Measurements from ENCODE around the gene SNCB. TPM values are rescaled to one million over a fixed set of nuclear protein-coding genes. Genes with fewer than 3 reads are reported as not detected.

The SNCB gene
- total RNA-seq, 1 donor from 2014 or later: not detected

GRCh38 chr5:176647030-176647842, 16.9 kb upstream of the SNCB start, which contains the start of gene TSPAN17:
TSS of gene TSPAN17 (plus strand) at chr5:176647484. CDS start at chr5:176647616, 132 bp downstream.
- intact Hi-C loops (cut with micrococcal nuclease): no loop called here
- ATAC-seq (peak; percentile 98), DNase-seq (peak; percentile 100)

GRCh38 chr5:176646707-176647029, 16.3 kb upstream of the SNCB start:
- no peak for DNase-seq
- ATAC-seq: no peak
- intact Hi-C loops (cut with micrococcal nuclease): no loop called here

GRCh38 chr5:176646049-176646706, 15.8 kb upstream of the SNCB start:
- intact Hi-C loops (cut with micrococcal nuclease): no loop called here
- DNase-seq (no peak), ATAC-seq (no peak)

GRCh38 chr5:176644878-176645670, 14.7 kb upstream of the SNCB start:
- ATAC-seq (no peak), DNase-seq (no peak)
- intact Hi-C loops (cut with micrococcal nuclease): no loop called here

GRCh38 chr5:176644294-176644693, 14.0 kb upstream of the SNCB start:
- no peak for DNase-seq
- intact Hi-C loops (cut with micrococcal nuclease): no loop called here
- ATAC-seq: no peak

- DNase-seq (no peak), ATAC-seq (no peak)
- intact Hi-C loops (cut with micrococcal nuclease): no loop called here
Measured at GRCh38 chr5:176643491-176644219, 13.3 kb upstream of the SNCB start.

- intact Hi-C loops (cut with micrococcal nuclease): no loop called here
- ATAC-seq (no peak), DNase-seq (no peak)
Measured at GRCh38 chr5:176642675-176643490, 12.5 kb upstream of the SNCB start.

GRCh38 chr5:176640616-176641015, 10.3 kb upstream of the SNCB start:
- no peak for DNase-seq
- no peak for ATAC-seq
- intact Hi-C loops (cut with micrococcal nuclease): no loop called here

GRCh38 chr5:176639981-176640380, 9.6 kb upstream of the SNCB start:
- DNase-seq (peak; percentile 87), ATAC-seq (peak; percentile 97)
- intact Hi-C loops (cut with micrococcal nuclease): no loop called here

- intact Hi-C loops (cut with micrococcal nuclease): no loop called here
- DNase-seq (no peak), ATAC-seq (no peak)
Measured at GRCh38 chr5:176639208-176639607, 8.9 kb upstream of the SNCB start.

GRCh38 chr5:176638437-176638836, 8.1 kb upstream of the SNCB start:
- intact Hi-C loops (cut with micrococcal nuclease): no loop called here
- DNase-seq (no peak), ATAC-seq (no peak)

- DNase-seq (no peak), ATAC-seq (no peak)
- intact Hi-C loops (cut with micrococcal nuclease): no loop called here
Measured at GRCh38 chr5:176637556-176637955, 7.2 kb upstream of the SNCB start.

- ATAC-seq (no peak), DNase-seq (no peak)
- intact Hi-C loops (cut with micrococcal nuclease): no loop called here
Measured at GRCh38 chr5:176636426-176636825, 6.1 kb upstream of the SNCB start.

- intact Hi-C loops (cut with micrococcal nuclease): no loop called here
- DNase-seq: no peak
Measured at GRCh38 chr5:176633598-176633997, 3.3 kb upstream of the SNCB start.

GRCh38 chr5:176632745-176633144, 2.4 kb upstream of the SNCB start:
- intact Hi-C loops (cut with micrococcal nuclease): no loop called here
- ATAC-seq (peak; percentile 38), DNase-seq (no peak)

More at GRCh38 chr5:176633598-176633997, 3.3 kb upstream of the SNCB start:
- no peak for ATAC-seq

- ATAC-seq: no peak
- intact Hi-C loops (cut with micrococcal nuclease): no loop called here
- DNase-seq: no peak
Measured at GRCh38 chr5:176631383-176632200, 1.3 kb upstream of the SNCB start.

- DNase-seq (no peak), ATAC-seq (peak; percentile 7)
- intact Hi-C loops (cut with micrococcal nuclease): no loop called here
Measured at GRCh38 chr5:176630681-176631222, 418 bp upstream of the SNCB start.
